AG10803 (cell line): ENCODE data around the gene CYP4F2.

ENCODE experiments used
- DNase-seq: peaks from one replicate; pipeline ENCODE4 v3.0.0; 2010; ENCODE audit warnings: low read depth
- H3K4me3 ChIP-seq: 2 replicates; pipeline ENCODE4 v1.5.1; 2011; ENCODE audit warnings: mild to moderate bottlenecking, low read length, control low read depth
- CTCF ChIP-seq: conservative IDR thresholded peaks from 2 replicates; pipeline ENCODE4 v1.5.1; 2011; ENCODE audit warnings: mild to moderate bottlenecking, low read length, control low read depth, inconsistent platforms

The CYP4F2 gene, protein sequence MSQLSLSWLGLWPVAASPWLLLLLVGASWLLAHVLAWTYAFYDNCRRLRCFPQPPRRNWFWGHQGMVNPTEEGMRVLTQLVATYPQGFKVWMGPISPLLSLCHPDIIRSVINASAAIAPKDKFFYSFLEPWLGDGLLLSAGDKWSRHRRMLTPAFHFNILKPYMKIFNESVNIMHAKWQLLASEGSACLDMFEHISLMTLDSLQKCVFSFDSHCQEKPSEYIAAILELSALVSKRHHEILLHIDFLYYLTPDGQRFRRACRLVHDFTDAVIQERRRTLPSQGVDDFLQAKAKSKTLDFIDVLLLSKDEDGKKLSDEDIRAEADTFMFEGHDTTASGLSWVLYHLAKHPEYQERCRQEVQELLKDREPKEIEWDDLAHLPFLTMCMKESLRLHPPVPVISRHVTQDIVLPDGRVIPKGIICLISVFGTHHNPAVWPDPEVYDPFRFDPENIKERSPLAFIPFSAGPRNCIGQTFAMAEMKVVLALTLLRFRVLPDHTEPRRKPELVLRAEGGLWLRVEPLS

DNA sequence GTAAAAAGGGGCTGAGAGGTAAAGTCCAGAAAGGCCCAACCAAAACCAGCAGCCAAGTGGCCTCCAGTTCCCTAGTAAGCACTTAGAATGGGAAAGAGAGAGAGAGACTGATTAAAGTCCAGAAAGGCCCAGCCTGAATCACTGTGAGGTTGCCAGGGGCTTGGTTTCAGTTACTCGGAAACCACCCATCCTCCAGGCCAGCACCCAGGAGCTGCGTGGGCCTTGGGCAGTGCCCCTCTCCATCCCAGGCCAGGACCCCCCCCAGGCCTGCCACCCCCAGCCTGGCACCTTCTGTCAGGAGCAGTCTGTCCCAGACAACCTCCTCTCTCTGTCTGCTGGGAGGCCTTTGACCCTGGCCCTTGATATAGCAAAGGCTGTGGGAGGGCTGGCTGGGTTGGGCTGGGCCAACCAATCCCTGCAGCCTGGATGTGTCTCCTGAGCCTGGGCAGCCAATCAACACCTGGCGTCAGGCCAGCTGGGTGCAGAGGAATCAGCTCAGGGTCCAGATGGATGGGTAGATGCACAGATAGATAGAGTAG, at the start of gene CYP4F2:
TSS of gene CYP4F2 (minus strand) at position 337 of the 539 bp plus-strand sequence. CDS start 463 bp downstream, outside the sequence.
- no peak within 1 kb of the TSS for H3K4me3 ChIP-seq
- no peak for TF ChIP-seq CTCF
- no peak for DNase-seq

- DNase-seq, result no peak
- no peak overlapping the region for H3K4me3 ChIP-seq
- no peak for TF ChIP-seq CTCF
Measured at GRCh38 chr19:15945301-15945700, 47.4 kb upstream of the CYP4F2 start.

- no peak for DNase-seq
- no peak for TF ChIP-seq CTCF
- H3K4me3 ChIP-seq, result no peak overlapping the region
Measured at GRCh38 chr19:15944401-15944800, 46.5 kb upstream of the CYP4F2 start.

- DNase-seq, result no peak
- no peak for TF ChIP-seq CTCF
- H3K4me3 ChIP-seq, result no peak overlapping the region
Measured at GRCh38 chr19:15937771-15938170, 39.9 kb upstream of the CYP4F2 start.

DNA sequence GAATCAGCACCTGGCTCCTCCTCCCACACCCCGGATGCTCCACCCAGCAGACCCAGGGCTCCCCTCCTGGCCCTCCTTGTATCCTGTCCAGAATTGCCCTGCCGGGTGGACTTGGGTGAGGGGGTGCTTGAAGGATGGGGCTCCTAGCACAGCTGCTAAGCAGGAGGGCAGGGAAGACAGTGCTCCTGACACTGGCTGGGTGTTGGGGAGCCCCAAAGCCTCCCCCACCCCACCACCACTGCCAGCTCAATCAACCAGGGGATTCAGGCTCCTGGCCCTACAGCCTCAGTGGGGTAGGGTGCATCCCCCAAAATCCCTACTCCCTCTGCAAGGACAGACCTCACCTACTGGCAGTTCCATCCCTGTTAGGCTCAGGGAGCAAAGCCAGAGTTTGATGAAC, 39.1 kb upstream of the CYP4F2 start:
- no peak for TF ChIP-seq CTCF
- DNase-seq, result no peak
- H3K4me3 ChIP-seq, result no peak overlapping the region

DNA sequence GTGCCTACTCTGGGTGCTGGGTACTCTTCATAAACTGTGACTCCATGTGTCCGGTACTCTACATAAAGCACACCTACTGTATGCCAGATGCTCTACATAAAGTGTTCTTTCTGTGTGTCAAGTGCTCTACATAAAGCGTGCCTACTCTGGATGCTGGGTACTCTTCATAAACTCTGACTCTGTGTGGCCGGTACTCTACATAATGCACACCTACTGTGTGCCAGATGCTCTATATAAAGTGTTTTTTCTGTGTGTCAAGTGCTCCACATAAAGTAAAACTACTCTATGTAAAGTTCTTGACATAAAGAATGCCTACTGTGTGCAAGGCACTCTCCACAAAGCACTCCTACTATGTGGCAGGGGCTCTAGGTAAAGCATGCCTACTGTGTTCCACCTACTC, 38.3 kb upstream of the CYP4F2 start:
- no peak for DNase-seq
- no peak overlapping the region for H3K4me3 ChIP-seq
- TF ChIP-seq CTCF, result no peak
